GM19238 (cell line): Measurements from ENCODE around the gene ZNF207.
"Not testable (repeated sequence)": the region's sequence is repeated elsewhere in the genome, so short reads cannot be mapped to it uniquely, and the experiment has no call there.

Source experiments
- DNase-seq: peaks from one replicate; pipeline ENCODE4 v3.0.0; 2011; ENCODE audit warnings: low spot score; ENCODE audit not compliant: insufficient read length

The ZNF207 gene

GRCh38 chr17:32349854-32350665 is at the start of gene ZNF207:
ZNF207 (plus strand) TSS chr17:32350157; CDS start chr17:32350286, 129 bp downstream.
- peak; percentile 78 for DNase-seq

- DNase-seq = no peak
Observed at GRCh38 chr17:32302037-32302436, 47.9 kb upstream of the ZNF207 start.

- no peak for DNase-seq
Observed at GRCh38 chr17:32302860-32303649, 46.9 kb upstream of the ZNF207 start.

DNA sequence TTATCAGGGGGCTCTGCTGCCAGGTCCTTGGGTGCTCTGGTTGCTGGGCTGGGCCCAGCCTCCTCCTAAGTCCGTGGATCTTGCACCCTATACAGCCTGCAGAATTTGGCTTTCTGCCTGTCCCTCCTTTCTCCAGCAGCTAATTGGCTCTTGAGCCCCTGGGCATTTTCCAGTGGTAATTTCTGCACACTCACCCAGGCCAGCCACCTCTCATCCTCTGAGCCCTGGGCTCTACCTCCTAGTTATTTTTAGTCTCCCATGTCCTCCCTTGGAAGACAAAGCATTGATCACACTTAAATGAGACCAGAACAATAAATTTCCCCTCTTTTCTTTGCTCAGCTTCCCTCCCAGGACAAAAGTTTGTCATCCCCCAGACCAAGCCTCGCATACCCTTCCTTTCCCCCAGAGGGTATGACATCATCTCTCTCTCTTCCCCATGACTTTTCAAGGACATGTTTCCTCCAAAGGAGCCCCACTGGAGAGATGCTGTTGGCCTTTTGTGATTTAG is 46.1 kb upstream of the ZNF207 start:
- DNase-seq = no peak

DNA sequence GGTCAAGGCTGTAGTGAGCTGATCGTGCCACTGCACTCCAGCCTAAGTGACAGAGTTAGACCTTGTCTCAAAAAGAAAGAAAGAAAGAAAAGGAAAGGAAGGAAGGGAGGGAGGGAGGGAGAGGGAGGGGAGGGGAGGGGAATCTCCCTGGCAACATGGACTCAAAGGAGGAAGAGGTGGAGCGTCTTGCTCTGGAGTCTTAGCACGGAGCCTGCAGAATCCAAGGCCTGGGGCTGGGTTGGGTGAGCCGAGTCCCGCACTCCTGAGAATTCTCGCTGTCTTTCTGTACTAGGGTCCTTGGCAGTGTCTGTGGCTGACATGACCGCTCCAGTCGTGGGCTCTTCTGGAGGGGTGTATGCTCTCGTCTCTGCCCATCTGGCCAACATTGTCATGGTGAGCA is 44.9 kb upstream of the ZNF207 start:
- DNase-seq = no peak

DNA sequence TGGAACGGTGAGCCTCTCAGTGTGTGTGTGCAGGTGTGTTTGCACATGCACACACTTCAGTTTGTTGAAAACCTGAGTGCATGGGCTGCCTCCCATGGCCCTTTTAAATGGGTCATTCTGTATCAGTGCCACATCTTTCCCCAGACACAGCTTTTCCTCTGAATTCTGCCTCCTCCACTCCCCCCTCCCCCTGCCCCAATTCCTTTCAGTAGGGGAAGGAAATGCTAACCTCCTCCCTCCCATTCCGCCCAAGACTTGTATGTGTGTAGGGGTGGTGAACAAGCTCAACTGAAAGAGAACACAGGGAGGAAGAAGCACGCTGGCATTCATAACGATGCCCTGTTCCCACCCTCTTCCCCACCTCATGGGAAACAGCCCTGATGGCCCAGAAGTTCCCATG is 42.3 kb upstream of the ZNF207 start:
- DNase-seq = no peak

DNA sequence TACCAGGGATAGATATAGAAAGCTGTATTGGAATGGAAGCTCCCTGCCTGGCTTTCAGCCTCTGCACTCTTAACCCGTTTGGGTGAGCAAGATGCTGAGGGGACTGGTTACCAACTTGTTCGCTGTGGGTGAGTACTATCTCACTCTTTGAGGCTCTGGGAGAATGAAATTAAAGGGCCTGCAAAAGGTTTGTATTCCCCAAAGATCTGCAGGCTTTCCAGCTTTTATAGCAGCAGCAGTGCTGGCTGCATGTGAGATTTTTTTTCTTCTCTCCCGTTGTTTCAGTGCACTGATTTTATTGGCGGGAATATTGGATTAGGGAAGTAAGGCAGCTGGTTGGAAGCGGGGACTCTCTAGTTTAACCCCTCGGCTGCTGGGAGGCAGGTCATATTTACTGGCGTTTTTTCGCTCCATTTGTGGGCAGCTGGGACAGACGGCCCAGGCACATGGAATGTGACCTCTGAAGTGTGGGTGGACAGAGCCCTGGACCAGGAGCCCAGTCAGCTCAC is 38.9 kb upstream of the ZNF207 start:
- no peak for DNase-seq

- DNase-seq = no peak
Observed at GRCh38 chr17:32314636-32315035, 35.3 kb upstream of the ZNF207 start.

DNA sequence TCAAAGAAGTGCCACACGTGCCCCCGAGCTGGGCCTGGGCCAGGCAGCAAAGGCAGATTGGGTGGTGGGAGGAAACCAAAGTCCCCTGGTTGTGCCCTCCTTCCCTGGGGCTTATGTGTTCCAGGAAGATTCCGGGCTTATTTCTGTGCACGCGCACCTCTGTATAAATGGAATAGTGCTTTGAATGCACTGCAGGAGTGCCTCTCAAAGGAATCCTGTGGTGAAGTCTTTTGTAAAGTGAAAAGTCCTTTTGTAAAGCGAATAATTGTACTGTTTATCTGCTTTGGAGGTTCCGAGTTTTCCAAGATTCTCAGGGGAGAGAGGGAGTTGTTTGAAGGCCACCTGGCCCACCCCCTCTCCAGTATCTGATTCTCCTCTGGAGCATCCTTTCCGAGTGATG is 34.8 kb upstream of the ZNF207 start:
- DNase-seq = no peak

DNA sequence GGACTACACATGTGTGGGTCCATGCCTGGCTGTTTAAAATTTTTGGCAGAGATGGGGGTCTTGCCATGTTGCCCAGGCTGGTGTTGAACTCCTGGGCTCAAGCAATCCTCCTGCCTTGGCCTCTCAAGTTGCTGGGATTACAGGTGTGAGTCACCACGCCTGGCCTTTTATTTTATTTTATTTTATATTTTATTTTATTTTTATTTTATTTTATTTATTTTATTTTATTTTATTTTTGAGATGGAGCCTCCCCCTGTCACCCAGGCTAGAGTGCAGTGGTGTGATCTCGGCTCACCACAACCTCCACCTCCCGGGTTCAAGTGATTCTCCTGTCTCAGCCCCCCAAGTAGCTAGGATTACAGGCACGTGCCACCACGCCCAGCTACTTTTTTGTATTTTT is 33.3 kb upstream of the ZNF207 start:
- DNase-seq = not testable (repeated sequence)

DNA sequence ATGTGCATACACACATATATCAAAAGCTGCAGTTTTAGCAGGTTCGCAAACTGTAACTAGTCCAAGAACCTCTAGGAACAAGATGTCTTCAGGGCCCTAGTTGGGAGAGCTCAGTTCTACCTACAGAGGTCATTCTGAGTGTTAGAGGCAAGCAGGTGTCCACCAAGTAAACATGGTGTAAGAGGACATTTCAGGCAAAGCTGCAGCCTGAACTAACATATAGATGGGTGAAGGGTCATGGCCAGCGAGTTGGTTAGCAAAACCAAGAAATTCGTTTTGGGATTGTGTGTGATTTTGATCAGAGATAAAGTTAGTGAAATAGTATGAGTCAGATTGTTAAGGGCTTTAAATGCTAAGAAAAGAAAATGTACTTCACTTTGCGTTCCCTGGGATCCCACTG is 32.6 kb upstream of the ZNF207 start:
- DNase-seq = no peak

GRCh38 chr17:32318071-32318470 is 31.9 kb upstream of the ZNF207 start:
- no peak for DNase-seq

- peak; percentile 72 for DNase-seq
Observed at GRCh38 chr17:32319548-32319905, 30.4 kb upstream of the ZNF207 start.

- DNase-seq = not testable (repeated sequence)
Observed at GRCh38 chr17:32320080-32320479, 29.9 kb upstream of the ZNF207 start.

GRCh38 chr17:32320847-32321246 is 29.1 kb upstream of the ZNF207 start:
- DNase-seq = no peak

GRCh38 chr17:32323046-32323445 is 26.9 kb upstream of the ZNF207 start:
- DNase-seq = no peak

GRCh38 chr17:32323811-32324491 is 26.0 kb upstream of the ZNF207 start:
- no peak for DNase-seq

DNA sequence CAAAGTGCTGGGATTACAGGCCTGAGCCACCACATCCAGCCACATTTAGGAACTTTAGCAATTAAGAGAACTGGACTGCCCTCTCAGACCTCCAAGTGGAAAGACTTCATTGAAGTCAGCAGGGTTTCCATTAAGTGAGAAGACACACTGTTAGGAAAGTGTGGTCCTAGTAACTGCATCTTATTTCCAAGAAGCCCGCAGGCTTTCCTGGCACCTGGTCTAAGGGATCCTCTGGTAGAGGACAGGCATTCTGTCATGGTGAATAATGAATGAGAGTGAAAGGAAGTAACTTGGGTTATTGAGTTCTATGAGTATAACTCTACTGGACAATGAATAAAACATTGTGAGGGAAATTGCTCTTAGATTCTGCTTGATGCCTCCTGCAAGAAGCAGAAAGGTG is 22.0 kb upstream of the ZNF207 start:
- DNase-seq = no peak

- DNase-seq = no peak
Observed at GRCh38 chr17:32330147-32330546, 19.8 kb upstream of the ZNF207 start.

- no peak for DNase-seq
Observed at GRCh38 chr17:32331243-32332040, 18.5 kb upstream of the ZNF207 start.

GRCh38 chr17:32333187-32333586 is 16.8 kb upstream of the ZNF207 start:
- DNase-seq = no peak
